GM21447 (cell line): Measurements from ENCODE around the gene DBF4B.
A peak's percentile ranks its signal among the peaks of the same experiment; 100 is the strongest.
"Not testable (repeated sequence)": the region's sequence is repeated elsewhere in the genome, so short reads cannot be mapped to it uniquely, and the experiment has no call there.

Experiments used
- ATAC-seq: cut with Tn5 transposase; IDR thresholded peaks from one replicate; pipeline ENCODE4 v1.9.1; 2021; ENCODE audit not compliant: unreplicated experiment

DBF4B gene, protein sequence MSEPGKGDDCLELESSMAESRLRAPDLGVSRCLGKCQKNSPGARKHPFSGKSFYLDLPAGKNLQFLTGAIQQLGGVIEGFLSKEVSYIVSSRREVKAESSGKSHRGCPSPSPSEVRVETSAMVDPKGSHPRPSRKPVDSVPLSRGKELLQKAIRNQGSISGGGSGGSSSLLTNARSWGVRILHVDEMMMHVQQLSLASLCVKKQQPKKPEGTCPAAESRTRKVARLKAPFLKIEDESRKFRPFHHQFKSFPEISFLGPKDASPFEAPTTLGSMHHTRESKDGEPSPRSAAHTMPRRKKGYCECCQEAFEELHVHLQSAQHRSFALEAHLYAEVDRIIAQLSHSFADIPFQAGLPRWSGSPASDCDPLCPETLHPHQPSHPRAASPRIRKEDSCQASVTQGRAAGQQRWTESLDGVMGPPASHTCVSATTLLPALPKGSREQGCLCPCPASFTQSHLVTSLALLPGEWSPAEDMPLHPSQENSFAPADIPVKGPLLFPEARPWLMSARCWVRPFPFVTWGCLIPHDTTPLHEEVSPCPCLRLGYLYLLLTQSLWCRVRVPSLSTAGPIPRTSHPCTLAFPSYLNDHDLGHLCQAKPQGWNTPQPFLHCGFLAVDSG

GRCh38 chr17:44708401-44709263 is at the start of gene DBF4B:
Gene DBF4B (plus strand): TSS chr17:44708665. CDS start chr17:44708821, 156 bp downstream.
- ATAC-seq = peak; percentile 75

- ATAC-seq = no peak
Measured at GRCh38 chr17:44661835-44662234, 46.6 kb upstream of the DBF4B start.

DNA sequence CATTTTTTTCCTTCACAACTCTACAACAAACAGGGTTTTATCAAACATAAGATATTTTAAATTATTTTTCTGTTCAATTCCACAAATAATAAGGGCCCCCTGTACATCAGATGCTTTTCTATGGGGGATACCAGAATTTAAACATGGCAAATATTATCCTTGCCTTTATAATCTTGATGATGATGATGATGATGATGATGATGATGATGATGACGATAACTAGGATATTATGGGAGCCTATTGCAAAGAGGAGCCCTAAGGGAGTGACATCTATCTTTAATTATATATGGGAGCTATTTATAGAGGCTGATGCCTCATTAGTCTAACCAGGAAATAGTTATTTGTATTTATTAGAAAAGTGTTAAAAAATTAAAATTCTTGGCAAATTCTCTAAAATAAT is 45.4 kb upstream of the DBF4B start:
- ATAC-seq = no peak

DNA sequence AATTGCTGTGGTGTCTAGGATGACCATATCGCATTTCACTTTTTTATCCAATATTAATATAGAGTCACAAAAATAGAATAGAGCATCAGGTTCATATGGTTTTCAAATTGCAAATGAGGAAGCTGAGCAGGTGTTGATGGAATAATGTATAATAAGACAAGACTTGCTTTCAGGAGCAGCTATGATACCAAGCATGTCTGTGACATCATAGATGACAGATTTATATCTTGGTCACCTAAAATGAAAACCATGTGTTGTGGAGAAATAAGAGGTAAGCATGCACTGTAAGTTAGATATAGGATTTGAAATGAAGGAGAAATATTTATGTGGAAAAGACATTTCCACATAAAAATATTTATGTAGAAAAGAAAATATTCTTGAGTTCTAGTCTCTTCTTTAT is 43.6 kb upstream of the DBF4B start:
- no peak for ATAC-seq

DNA sequence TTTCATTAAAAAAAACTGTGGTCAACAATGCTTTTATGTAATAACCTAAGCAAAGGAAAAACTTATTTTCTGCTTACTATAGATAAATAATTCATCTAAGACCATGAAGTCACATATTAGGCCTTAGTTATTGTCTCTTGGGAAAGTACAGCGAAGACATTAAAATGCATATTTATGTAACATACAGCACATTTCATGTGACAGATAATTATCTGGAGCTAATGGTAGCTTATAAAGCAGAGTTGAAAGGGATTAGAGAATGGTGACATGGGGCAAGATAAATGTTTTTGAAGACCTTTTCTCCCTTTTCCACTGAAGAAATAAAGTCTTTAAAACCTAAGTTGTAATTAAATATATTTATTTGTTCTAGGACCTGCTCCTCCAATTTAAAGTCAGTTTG is 42.5 kb upstream of the DBF4B start:
- no peak for ATAC-seq

- no peak for ATAC-seq
Measured at GRCh38 chr17:44672479-44673093, 35.9 kb upstream of the DBF4B start.

- ATAC-seq = no peak
Measured at GRCh38 chr17:44673893-44674292, 34.6 kb upstream of the DBF4B start.

DNA sequence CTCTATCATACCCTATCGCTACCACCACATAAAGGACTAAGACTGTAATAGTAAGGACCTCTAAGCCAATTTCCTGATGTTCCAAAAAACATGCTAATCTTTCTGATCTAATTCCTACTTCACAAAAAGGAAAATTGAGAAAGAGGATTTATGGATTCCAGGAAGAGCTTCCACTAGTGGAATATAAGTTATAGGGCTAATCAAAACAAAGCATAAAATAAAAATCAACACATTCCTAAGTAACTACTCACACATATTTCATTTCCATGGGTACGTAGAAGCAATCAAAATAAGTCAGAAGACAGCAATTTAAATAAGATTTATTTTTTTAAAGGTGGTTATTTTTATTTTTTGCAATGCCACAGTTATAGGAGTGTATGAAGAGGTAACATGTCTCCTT is 31.3 kb upstream of the DBF4B start:
- ATAC-seq = no peak

DNA sequence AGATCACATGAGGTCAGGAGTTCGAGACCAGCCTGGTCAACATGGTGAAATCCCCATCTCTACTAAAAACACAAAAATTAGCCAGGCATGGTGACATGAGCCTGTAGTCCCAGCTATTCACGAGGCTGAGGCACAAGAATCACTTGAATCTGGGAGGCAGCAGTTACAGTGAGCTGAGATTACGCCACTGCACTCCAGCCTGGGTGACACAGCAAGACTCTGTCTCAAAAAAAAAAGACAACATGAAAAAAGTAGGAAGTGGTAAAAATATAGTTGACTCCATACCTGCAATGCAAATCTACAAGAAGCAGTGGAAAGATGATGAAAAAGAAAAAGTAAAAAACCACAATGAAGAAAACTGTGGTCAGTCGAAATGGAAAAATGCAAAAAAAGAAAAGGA is 25.2 kb upstream of the DBF4B start:
- ATAC-seq = not testable (repeated sequence)

DNA sequence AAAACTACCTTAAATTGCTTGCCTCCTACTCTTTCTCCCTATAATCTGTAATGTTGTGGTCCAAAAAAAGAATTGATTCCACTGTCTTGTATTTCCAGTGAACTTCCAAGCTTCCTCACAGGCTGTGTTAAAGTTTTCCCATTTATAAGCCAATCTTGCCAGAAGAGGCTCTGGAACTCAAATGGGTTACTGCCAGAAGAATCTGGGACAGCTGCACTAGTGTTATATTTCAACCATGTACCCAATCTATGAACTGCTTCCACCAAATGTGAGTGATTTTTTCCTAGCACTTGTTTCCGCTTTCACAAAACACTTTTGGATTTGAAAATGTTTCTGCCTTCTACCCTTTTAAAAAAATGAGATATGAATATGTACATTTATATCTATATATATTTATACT is 20.7 kb upstream of the DBF4B start:
- no peak for ATAC-seq

DNA sequence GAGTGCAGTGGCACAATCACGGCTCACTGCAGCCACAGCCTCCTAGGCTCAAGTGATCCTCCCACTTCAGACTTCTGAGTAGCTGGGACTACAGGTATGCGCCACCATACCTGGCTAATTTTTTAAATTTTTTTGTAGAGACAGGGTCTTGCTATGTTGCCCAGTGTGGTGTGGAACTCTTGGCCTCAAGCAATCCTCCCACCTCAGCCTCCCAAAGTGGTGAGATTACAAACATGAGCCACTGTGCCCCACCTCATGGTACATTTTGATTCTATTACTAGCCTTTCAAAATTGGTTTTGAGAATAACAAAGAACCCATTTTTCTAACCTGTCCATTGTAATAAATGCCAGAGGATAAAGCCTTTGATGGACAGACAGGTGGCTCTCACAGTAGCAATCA is 20.3 kb upstream of the DBF4B start:
- ATAC-seq = no peak

DNA sequence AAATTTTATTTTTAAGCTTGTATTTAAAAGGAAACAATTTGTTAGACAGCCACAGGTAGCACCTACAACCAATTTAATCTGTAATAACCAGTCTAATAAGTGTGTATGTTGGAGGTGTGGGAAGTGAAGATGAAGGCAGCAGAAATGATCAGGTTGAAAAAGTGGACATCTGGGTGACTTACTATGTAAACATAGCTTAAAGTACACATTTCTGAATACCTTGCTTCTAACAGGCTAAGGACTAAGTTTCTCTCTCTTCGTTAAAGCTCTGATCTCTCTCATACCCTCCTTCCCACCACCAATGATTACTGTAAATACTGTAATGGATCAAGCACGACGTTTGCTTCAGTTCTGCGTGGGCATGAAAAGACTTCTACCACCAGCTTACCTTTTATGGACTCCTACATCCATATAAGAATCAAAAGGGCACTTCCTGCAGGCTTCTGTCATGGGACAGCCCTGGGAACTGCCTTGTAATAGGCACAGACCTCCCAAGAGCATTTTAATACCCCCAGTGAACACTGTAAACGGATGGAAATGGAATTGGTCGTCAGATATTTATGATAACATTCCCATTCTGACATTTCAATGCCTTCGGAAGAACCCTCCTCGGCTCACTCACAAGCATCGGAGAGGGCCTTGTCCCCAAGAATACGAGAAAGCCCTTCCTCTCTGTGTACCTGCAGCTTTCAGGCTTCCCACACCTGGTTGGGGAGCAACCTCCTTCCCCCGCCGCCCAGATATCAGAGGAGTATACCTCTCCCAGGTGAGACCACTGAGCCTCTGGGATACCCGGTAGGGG is 19.6 kb upstream of the DBF4B start:
- peak; percentile 13 for ATAC-seq

- ATAC-seq = peak; percentile 70
Measured at GRCh38 chr17:44689477-44690217, 18.8 kb upstream of the DBF4B start, which contains the start of gene CCDC43. Gene CCDC43 (minus strand): TSS chr17:44689776. CDS start chr17:44689753, 23 bp downstream.

GRCh38 chr17:44690746-44691306 is 17.6 kb upstream of the DBF4B start:
- ATAC-seq = not testable (repeated sequence)

DNA sequence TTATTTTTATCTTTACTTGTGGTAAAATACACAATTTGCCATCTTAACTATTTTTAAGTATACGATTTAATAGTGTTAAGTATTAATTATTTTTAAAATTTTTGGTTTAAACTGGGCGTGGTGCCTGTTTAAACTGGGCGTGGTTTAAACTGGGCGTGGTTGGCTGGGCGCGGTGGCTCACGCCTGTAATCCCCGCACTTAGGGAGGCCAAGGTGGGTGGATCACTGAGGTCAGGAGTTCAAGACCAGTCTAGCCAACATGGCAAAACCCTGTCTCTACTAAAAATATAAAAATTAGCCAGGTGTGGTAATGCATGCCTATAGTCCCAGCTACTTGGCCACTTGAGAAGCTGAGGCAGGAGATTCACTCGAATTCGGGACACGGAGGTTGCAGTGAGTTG is 14.9 kb upstream of the DBF4B start:
- ATAC-seq = no peak

DNA sequence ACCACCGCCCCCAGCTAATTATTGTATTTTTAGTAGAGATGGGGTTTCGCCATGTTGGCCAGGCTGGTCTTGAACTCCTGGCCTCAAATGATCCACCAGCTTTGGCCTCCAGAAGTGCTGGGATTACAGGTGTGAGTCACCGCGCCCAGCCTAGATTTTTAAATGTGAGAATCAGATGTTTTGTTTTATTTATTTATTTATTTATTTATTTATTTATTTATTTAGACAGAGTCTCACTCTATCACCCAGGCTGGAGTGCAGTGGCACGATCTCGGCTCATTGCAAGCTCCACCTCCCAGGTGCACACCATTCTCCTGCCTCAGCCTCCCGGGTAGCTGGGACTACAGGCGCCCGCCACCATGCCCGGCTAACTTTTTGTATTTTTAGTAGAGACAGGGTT is 8.2 kb upstream of the DBF4B start:
- ATAC-seq = not testable (repeated sequence)

GRCh38 chr17:44707755-44708400 is 587 bp upstream of the DBF4B start:
- ATAC-seq = peak; percentile 19

- no peak for ATAC-seq
Measured at GRCh38 chr17:44719444-44719843, 11.0 kb downstream of the DBF4B start.

GRCh38 chr17:44722254-44722653 is 13.8 kb downstream of the DBF4B start:
- ATAC-seq = no peak
